Measurements from ENCODE around the gene PHF2.

DNA sequence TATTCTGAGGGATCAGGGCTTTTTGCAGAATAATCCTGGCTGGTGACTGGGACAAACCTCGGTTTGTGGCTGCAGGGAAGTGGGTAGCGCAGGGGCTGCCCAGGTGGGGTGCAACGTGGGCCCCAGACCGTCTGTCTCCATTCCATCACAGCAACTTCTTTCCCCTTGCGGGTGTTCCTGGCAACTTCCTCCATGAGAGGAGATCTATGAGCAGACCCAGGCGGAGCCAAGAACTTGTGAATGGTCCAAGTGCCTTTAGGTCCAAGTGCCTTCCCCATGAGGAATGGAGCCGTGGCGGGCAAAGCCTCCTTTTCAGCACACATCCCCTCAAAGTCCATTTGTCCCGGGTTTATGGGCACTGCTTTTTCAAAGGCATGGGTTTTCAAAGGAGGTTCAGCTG, 136.5 kb downstream of the PHF2 start:
- TF ChIP-seq POLR2A (IDR thresholded peaks at IDR 0.05) = no peak
- TF ChIP-seq, protein P1, sequence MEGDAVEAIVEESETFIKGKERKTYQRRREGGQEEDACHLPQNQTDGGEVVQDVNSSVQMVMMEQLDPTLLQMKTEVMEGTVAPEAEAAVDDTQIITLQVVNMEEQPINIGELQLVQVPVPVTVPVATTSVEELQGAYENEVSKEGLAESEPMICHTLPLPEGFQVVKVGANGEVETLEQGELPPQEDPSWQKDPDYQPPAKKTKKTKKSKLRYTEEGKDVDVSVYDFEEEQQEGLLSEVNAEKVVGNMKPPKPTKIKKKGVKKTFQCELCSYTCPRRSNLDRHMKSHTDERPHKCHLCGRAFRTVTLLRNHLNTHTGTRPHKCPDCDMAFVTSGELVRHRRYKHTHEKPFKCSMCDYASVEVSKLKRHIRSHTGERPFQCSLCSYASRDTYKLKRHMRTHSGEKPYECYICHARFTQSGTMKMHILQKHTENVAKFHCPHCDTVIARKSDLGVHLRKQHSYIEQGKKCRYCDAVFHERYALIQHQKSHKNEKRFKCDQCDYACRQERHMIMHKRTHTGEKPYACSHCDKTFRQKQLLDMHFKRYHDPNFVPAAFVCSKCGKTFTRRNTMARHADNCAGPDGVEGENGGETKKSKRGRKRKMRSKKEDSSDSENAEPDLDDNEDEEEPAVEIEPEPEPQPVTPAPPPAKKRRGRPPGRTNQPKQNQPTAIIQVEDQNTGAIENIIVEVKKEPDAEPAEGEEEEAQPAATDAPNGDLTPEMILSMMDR (IDR thresholded peaks at IDR 0.05) = no peak
